ENCODE data around the gene SPDYA. TPM values are rescaled to one million over a fixed set of nuclear protein-coding genes. Genes with fewer than 3 reads are reported as not detected.

Gene SPDYA
- total and polyA plus RNA-seq, 2 of the 13 experiments (the other 11 are each of a cell fraction or from before 2014, with no cell fraction given) = 0.32 to 0.75 TPM

GRCh38 chr2:28894470-28895188 lies 84.0 kb downstream of the SPDYA start, which contains the start of gene WDR43 (continued):
- TF ChIP-seq NR0B2 (CRISPR knock-in tag; IDR thresholded peaks at IDR 0.05) (peak; percentile 96; the same call in 1 of the 2 replicates), ESRRA (CRISPR knock-in tag; IDR thresholded peaks at IDR 0.05; ENCODE audit: low read depth) (0 out of 2 replicates have a peak, but pooled peaks have one; percentile 42), REPIN1 (CRISPR knock-in tag; IDR thresholded peaks at IDR 0.05; ENCODE audit: borderline replicate concordance, low read depth) (peak; percentile 97), SMC3 (IDR thresholded peaks at IDR 0.05; ENCODE audit: low read length) (no peak), ZNF615 (CRISPR knock-in tag; IDR thresholded peaks at IDR 0.05; ENCODE audit: borderline replicate concordance) (no peak), TBX2 (CRISPR knock-in tag; IDR thresholded peaks at IDR 0.05; ENCODE audit: borderline replicate concordance) (no peak; the same call in none of the 2 replicates), ATF5 (CRISPR knock-in tag; IDR thresholded peaks at IDR 0.05; ENCODE audit: low read depth) (0 out of 2 replicates have a peak, but pooled peaks have one; percentile 16), SNAPC4 (CRISPR knock-in tag; IDR thresholded peaks at IDR 0.05) (no peak), ZNF205 (CRISPR knock-in tag; IDR thresholded peaks at IDR 0.05) (peak; percentile 89), ZNF607 (CRISPR knock-in tag; IDR thresholded peaks at IDR 0.05; ENCODE audit: borderline replicate concordance) (peak; percentile 82; the same call in 1 of the 2 replicates), TFE3 (CRISPR knock-in tag; IDR thresholded peaks at IDR 0.05) (peak; percentile 77), ZNF264 (CRISPR knock-in tag; IDR thresholded peaks at IDR 0.05) (no peak), ZSCAN25 (CRISPR knock-in tag; IDR thresholded peaks at IDR 0.05) (peak; percentile 2; the same call in 1 of the 2 replicates), PAF1 (CRISPR knock-in tag; IDR thresholded peaks at IDR 0.05) (no peak), MAZ (IDR thresholded peaks at IDR 0.05; ENCODE audit: borderline replicate concordance, low read depth, low read length) (peak; percentile 98), MAZ (CRISPR knock-in tag; IDR thresholded peaks at IDR 0.05; ENCODE audit: low read depth) (peak; percentile 95), SIN3B (IDR thresholded peaks at IDR 0.05; ENCODE audit: low read length) (no peak; the same call in 1 of the 2 replicates), MXD3 (CRISPR knock-in tag; IDR thresholded peaks at IDR 0.05) (peak; percentile 99), FOXP4 (CRISPR knock-in tag; IDR thresholded peaks at IDR 0.05) (peak; percentile 19; the same call in 1 of the 2 replicates)

Data from HepG2 (cell line).